ENCODE data around the gene CSTF3. TPM values are rescaled to one million over a fixed set of nuclear protein-coding genes. Genes with fewer than 3 reads are reported as not detected.

The CSTF3 gene
- total and polyA plus RNA-seq, 2 of the 4 experiments (the other 2 are of a cell fraction) = 14.5 to 23.4 TPM

DNA sequence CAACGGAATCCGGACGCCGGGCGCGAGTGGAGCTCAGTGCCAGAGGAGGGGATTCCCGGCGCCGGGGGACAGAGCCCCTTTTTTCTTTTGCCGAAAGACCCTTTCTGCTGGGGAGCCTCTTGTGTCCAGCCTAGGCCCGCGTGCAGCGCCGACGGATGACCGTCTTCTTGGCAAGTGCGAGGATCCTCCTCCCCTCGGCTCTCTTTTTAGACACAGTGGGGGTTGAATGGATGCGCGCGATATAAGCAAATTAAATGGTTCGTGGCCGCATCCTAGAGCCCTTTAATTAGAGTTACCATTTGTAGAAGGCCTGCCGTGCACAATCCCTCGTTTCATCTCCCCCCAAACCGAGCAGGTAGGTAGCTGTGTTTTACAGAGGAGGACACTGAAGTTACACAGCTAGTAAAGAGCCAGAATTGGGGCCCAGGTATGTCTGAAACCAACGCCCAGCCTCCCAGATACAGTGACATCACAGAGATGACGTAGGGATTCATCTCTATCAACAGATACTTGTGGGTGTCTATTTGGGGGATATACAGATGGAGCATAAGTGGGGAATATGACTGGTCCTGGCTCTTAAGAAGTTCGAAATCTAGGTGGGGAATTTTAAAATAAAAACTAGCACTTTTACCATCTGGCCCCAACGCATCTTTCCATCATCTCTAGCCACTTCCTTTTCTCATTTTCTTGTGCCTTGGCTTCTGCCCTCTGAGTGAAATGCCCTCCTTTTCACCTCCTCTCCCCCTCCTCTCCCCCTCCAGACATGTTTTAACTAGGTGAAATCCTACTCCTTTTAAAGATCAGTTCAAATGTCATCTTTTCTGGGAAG is 121.0 kb downstream of the CSTF3 start:
- H3K4me1 ChIP-seq (ENCODE audit: control insufficient read depth, insufficient read depth, low read length) = peaks cover 5% of the 10 kb centered on the region; the same call in 1 of the 2 replicates
- peak overlapping the region; percentile 87 for H3K4ac ChIP-seq (ENCODE audit: low read depth, low read length)
- H4K5ac ChIP-seq (ENCODE audit: low read depth, low read length) = peak overlapping the region; percentile 20
- dilution Hi-C loops (cut with HindIII; ENCODE audit: low sequenced_read_pairs, unreplicated experiment) (no loop called here), in situ Hi-C loops (cut with MboI; ENCODE audit: low sequenced_read_pairs) (no loop called here), intact Hi-C loops (cut with micrococcal nuclease) (no loop called here)
- 0 out of 3 replicates have a peak overlapping the region, but pooled peaks have one; percentile 6 for H2BK15ac ChIP-seq (ENCODE audit: low read depth, low read length)
- CTCF ChIA-PET = interaction anchor here (1.1 kb wide), 1 partner anchor 19 kb away, joined by 3 read pairs; no protein-coding TSS in a partner anchor
- peak overlapping the region; percentile 33; the same call in 1 of the 2 replicates for H2BK120ac ChIP-seq (ENCODE audit: low read depth, low read length)
- H3K27ac ChIP-seq (ENCODE audit: insufficient read depth, low read length) = peak overlapping the region; percentile 95
- peak overlapping the region; percentile 56 to 74; a peak in 2 of 4 replicates for H4K8ac ChIP-seq (ENCODE audit: low read depth in 2 of 2, low read length in 2 of 2)
- H2AK5ac ChIP-seq (ENCODE audit: low read depth, low read length) = peak overlapping the region; percentile 89
- peak overlapping the region; percentile 87 for H3K4me2 ChIP-seq (ENCODE audit: low read depth, low read length)
- H3K18ac ChIP-seq (ENCODE audit: low read depth, low read length) = peak overlapping the region; percentile 8
- peaks cover 3% of the 10 kb centered on the region for H3K36me3 ChIP-seq (ENCODE audit: control insufficient read depth, insufficient read depth, low read length)
- H3K4me3 ChIP-seq (ENCODE audit: insufficient read depth, low read depth, low read length) = peak overlapping the region; percentile 63
- no TSS peak for BruUV-seq (replicated peaks)
- peak overlapping the region; percentile 93 for H3K23ac ChIP-seq (ENCODE audit: low read depth, low read length)
- no peaks in the 10 kb centered on the region; the same call in 1 of the 2 replicates for H4K20me1 ChIP-seq (ENCODE audit: insufficient read depth, low read length)
- DNase-seq (peak; percentile 44), ATAC-seq (ENCODE audit: low read depth) (peak; percentile 8)
- H3K27me3 ChIP-seq (ENCODE audit: control insufficient read depth, insufficient read depth, low read length) = no peaks in the 10 kb centered on the region
- H3K9ac ChIP-seq (ENCODE audit: low read depth, low read length) = peak overlapping the region; percentile 91
- H2BK20ac ChIP-seq (ENCODE audit: low read depth, low read length) = no peak overlapping the region; the same call in 1 of the 2 replicates
- H3K9me1 ChIP-seq (ENCODE audit: insufficient read depth, low read length) = no peaks in the 10 kb centered on the region
- no peaks in the 10 kb centered on the region for H3K9me3 ChIP-seq (ENCODE audit: control insufficient read depth, insufficient read depth, low read length)
- H3K14ac ChIP-seq (replicated peaks; ENCODE audit: low read depth, low read length) = peak overlapping the region; percentile 86
- WGBS, 2 experiments (ENCODE audit: extremely low coverage in 2 of 2, insufficient read length in 1 of 2) = no CpG with 5 or more reads among the region's 30 CpGs
- H3K79me1 ChIP-seq (ENCODE audit: low read depth in 1 of 2, low read length in 2 of 2) = peaks cover 24 to 33% of the 10 kb centered on the region in 2 experiments
- peak overlapping the region; percentile 98 for H2BK5ac ChIP-seq (ENCODE audit: low read depth, low read length, poor library complexity, severe bottlenecking)
- H2AK9ac ChIP-seq (replicated peaks; ENCODE audit: low read depth, low read length, poor library complexity) = peak overlapping the region; percentile 95
- POLR2A ChIA-PET (ENCODE audit: unreplicated experiment) = interaction anchor here (0.9 to 1.7 kb wide), 2 partner anchors 24 to 72 kb away, joined by 3 to 6 read pairs; partner anchors contain the start of gene DEPDC7
- peak overlapping the region; percentile 67 for H4K91ac ChIP-seq (ENCODE audit: insufficient read depth, low read depth, low read length)
- H2AFZ ChIP-seq (replicated peaks; ENCODE audit: low read length, poor library complexity) = peak overlapping the region; percentile 100
- H3K56ac ChIP-seq (ENCODE audit: extremely low read depth, insufficient read depth, low read length) = peak overlapping the region; percentile 94
- TF ChIP-seq, protein P1, sequence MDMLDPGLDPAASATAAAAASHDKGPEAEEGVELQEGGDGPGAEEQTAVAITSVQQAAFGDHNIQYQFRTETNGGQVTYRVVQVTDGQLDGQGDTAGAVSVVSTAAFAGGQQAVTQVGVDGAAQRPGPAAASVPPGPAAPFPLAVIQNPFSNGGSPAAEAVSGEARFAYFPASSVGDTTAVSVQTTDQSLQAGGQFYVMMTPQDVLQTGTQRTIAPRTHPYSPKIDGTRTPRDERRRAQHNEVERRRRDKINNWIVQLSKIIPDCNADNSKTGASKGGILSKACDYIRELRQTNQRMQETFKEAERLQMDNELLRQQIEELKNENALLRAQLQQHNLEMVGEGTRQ (IDR thresholded peaks at IDR 0.05; ENCODE audit: low read depth, low read length) = no peak
- TF ChIP-seq CHD1 (IDR thresholded peaks at IDR 0.05; ENCODE audit: low read depth, low read length) (no peak), RAD21 (IDR thresholded peaks at IDR 0.05; ENCODE audit: low read length) (no peak), SMC3 (IDR thresholded peaks at IDR 0.05; ENCODE audit: low read depth, low read length) (no peak), FOS (IDR thresholded peaks at IDR 0.05; ENCODE audit: low read depth, low read length) (no peak), POLR2A (IDR thresholded peaks at IDR 0.05; ENCODE audit: low read depth, low read length) (no peak), CEBPB (IDR thresholded peaks at IDR 0.05; ENCODE audit: low read depth, low read length) (no peak), RCOR1 (IDR thresholded peaks at IDR 0.05; ENCODE audit: insufficient replicate concordance, low read length) (no peak), MXI1 (IDR thresholded peaks at IDR 0.05; ENCODE audit: borderline replicate concordance, low read depth, low read length) (no peak), MAFK (IDR thresholded peaks at IDR 0.05; ENCODE audit: low read depth, low read length) (no peak), NFE2L2 (IDR thresholded peaks at IDR 0.05; ENCODE audit: low read depth, low read length) (no peak), MAZ (IDR thresholded peaks at IDR 0.05; ENCODE audit: borderline replicate concordance, low read depth, low read length) (no peak)
- TF ChIP-seq, protein P2, sequence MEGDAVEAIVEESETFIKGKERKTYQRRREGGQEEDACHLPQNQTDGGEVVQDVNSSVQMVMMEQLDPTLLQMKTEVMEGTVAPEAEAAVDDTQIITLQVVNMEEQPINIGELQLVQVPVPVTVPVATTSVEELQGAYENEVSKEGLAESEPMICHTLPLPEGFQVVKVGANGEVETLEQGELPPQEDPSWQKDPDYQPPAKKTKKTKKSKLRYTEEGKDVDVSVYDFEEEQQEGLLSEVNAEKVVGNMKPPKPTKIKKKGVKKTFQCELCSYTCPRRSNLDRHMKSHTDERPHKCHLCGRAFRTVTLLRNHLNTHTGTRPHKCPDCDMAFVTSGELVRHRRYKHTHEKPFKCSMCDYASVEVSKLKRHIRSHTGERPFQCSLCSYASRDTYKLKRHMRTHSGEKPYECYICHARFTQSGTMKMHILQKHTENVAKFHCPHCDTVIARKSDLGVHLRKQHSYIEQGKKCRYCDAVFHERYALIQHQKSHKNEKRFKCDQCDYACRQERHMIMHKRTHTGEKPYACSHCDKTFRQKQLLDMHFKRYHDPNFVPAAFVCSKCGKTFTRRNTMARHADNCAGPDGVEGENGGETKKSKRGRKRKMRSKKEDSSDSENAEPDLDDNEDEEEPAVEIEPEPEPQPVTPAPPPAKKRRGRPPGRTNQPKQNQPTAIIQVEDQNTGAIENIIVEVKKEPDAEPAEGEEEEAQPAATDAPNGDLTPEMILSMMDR (conservative IDR thresholded peaks at IDR 0.05; ENCODE audit: low read depth, low read length) = no peak
- TF ChIP-seq, protein P3, sequence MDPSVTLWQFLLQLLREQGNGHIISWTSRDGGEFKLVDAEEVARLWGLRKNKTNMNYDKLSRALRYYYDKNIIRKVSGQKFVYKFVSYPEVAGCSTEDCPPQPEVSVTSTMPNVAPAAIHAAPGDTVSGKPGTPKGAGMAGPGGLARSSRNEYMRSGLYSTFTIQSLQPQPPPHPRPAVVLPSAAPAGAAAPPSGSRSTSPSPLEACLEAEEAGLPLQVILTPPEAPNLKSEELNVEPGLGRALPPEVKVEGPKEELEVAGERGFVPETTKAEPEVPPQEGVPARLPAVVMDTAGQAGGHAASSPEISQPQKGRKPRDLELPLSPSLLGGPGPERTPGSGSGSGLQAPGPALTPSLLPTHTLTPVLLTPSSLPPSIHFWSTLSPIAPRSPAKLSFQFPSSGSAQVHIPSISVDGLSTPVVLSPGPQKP (IDR thresholded peaks at IDR 0.05; ENCODE audit: borderline replicate concordance, low read depth, low read length) = no peak
